K562 (cell line): Measurements from ENCODE around the gene CRTC3. TPM values are rescaled to one million over a fixed set of nuclear protein-coding genes. Genes with fewer than 3 reads are reported as not detected.

Experiments used
- polyA plus RNA-seq, 8 experiments: library from polyadenylated mRNA; depleted of rRNA in 4 of 8; stranded (reverse) in 5 of 8; unstranded in 3 of 8; fragments of >200 nt; fragmentation: Nextera tagmentation in 2 of 8; fragmentation: Illumina TruSeq in 1 of 8; extraction: Ambion mirVana in 2 of 8; extraction: Trizol in 1 of 8; gene quantifications; 2 replicates each; pipeline versions ENCODE4 v1.2.1 to v1.2.3, GENCODE V29; 2011 to 2014; ENCODE audit warnings: inconsistent platforms in 1 of 8, missing spikeins in 1 of 8
- total RNA-seq, 7 experiments: library from RNA; depleted of rRNA in 6 of 7; stranded (reverse); fragments of >200 nt in 6 of 7; fragmentation: Illumina TruSeq in 2 of 7; extraction: Trizol in 2 of 7; gene quantifications; 2 replicates each; pipeline versions ENCODE4 v1.2.1 to v1.2.3, GENCODE V29; 2011 to 2021; ENCODE audit warnings: low replicate concordance in 1 of 7
- TF ChIP-seq, protein P1 (sequence below): fragments of 200-600 bp; sonication (generic); IDR thresholded peaks from one replicate; pipeline ENCODE4 v1.6.1; 2012; ENCODE audit warnings: mild to moderate bottlenecking, low read depth, low read length, inconsistent platforms

The CRTC3 gene
- total and polyA plus RNA-seq, 9 of the 15 experiments (the other 6 are each of a cell fraction or from before 2014, with no cell fraction given), result 1.2 to 19.0 (median 11.6) TPM

DNA sequence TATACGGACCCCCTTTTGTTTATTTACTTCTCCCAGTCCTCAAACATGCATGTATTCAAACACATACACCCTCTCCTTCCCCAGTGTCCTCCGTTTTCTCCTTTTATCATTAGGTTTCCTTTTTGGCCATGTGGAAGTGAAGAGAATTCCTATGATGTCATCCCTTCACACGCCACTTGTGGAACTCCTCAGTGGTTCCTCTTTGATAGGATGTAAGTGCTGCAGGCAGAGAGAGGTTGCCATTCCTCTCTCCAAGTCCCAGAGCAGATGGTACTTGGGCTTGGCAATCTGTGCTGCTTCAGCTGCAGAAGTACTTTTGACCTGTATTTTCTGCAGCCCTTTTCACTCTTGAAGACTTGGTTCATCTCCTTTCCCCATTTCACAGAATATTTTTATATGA, 32.9 kb upstream of the CRTC3 start (continued):
- TF ChIP-seq, protein P1, sequence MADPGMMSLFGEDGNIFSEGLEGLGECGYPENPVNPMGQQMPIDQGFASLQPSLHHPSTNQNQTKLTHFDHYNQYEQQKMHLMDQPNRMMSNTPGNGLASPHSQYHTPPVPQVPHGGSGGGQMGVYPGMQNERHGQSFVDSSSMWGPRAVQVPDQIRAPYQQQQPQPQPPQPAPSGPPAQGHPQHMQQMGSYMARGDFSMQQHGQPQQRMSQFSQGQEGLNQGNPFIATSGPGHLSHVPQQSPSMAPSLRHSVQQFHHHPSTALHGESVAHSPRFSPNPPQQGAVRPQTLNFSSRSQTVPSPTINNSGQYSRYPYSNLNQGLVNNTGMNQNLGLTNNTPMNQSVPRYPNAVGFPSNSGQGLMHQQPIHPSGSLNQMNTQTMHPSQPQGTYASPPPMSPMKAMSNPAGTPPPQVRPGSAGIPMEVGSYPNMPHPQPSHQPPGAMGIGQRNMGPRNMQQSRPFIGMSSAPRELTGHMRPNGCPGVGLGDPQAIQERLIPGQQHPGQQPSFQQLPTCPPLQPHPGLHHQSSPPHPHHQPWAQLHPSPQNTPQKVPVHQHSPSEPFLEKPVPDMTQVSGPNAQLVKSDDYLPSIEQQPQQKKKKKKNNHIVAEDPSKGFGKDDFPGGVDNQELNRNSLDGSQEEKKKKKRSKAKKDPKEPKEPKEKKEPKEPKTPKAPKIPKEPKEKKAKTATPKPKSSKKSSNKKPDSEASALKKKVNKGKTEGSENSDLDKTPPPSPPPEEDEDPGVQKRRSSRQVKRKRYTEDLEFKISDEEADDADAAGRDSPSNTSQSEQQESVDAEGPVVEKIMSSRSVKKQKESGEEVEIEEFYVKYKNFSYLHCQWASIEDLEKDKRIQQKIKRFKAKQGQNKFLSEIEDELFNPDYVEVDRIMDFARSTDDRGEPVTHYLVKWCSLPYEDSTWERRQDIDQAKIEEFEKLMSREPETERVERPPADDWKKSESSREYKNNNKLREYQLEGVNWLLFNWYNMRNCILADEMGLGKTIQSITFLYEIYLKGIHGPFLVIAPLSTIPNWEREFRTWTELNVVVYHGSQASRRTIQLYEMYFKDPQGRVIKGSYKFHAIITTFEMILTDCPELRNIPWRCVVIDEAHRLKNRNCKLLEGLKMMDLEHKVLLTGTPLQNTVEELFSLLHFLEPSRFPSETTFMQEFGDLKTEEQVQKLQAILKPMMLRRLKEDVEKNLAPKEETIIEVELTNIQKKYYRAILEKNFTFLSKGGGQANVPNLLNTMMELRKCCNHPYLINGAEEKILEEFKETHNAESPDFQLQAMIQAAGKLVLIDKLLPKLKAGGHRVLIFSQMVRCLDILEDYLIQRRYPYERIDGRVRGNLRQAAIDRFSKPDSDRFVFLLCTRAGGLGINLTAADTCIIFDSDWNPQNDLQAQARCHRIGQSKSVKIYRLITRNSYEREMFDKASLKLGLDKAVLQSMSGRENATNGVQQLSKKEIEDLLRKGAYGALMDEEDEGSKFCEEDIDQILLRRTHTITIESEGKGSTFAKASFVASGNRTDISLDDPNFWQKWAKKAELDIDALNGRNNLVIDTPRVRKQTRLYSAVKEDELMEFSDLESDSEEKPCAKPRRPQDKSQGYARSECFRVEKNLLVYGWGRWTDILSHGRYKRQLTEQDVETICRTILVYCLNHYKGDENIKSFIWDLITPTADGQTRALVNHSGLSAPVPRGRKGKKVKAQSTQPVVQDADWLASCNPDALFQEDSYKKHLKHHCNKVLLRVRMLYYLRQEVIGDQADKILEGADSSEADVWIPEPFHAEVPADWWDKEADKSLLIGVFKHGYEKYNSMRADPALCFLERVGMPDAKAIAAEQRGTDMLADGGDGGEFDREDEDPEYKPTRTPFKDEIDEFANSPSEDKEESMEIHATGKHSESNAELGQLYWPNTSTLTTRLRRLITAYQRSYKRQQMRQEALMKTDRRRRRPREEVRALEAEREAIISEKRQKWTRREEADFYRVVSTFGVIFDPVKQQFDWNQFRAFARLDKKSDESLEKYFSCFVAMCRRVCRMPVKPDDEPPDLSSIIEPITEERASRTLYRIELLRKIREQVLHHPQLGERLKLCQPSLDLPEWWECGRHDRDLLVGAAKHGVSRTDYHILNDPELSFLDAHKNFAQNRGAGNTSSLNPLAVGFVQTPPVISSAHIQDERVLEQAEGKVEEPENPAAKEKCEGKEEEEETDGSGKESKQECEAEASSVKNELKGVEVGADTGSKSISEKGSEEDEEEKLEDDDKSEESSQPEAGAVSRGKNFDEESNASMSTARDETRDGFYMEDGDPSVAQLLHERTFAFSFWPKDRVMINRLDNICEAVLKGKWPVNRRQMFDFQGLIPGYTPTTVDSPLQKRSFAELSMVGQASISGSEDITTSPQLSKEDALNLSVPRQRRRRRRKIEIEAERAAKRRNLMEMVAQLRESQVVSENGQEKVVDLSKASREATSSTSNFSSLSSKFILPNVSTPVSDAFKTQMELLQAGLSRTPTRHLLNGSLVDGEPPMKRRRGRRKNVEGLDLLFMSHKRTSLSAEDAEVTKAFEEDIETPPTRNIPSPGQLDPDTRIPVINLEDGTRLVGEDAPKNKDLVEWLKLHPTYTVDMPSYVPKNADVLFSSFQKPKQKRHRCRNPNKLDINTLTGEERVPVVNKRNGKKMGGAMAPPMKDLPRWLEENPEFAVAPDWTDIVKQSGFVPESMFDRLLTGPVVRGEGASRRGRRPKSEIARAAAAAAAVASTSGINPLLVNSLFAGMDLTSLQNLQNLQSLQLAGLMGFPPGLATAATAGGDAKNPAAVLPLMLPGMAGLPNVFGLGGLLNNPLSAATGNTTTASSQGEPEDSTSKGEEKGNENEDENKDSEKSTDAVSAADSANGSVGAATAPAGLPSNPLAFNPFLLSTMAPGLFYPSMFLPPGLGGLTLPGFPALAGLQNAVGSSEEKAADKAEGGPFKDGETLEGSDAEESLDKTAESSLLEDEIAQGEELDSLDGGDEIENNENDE, result no peak
